OCI-LY1 (cell line): ENCODE data around the gene RAD51B.

Source experiments
- H2AFZ ChIP-seq: fragments of 200-600 bp; sonication (generic), shearing (Covaris generic); 2 replicates; pipeline ENCODE4 v1.6.0; 2014; ENCODE audit warnings: antibody characterized with exemption, mild to moderate bottlenecking, low read length
- H3F3A ChIP-seq: fragments of 200-600 bp; sonication (generic), shearing (Covaris generic); 2 replicates; pipeline ENCODE4 v1.6.0; 2014; ENCODE audit warnings: mild to moderate bottlenecking, antibody characterized with exemption, low read length, moderate library complexity; ENCODE audit not compliant: insufficient read depth
- H3K27ac ChIP-seq: fragments of 200-600 bp; sonication (generic); 2 replicates; pipeline ENCODE4 v1.5.1; 2014; ENCODE audit warnings: low read length, mixed run types, mild to moderate bottlenecking, low read depth; ENCODE audit not compliant: poor library complexity, severe bottlenecking
- H3K27me3 ChIP-seq: fragments of 200-600 bp; sonication (generic); 2 replicates; pipeline ENCODE4 v1.6.0; 2014; ENCODE audit warnings: antibody characterized with exemption, mild to moderate bottlenecking, low read length, moderate library complexity; ENCODE audit not compliant: insufficient read depth
- H3K36me3 ChIP-seq: fragments of 200-600 bp; sonication (generic); 2 replicates; pipeline ENCODE4 v1.6.1; 2014; ENCODE audit warnings: mild to moderate bottlenecking, antibody characterized with exemption, low read length, moderate library complexity, mixed read lengths; ENCODE audit not compliant: insufficient read depth
- H3K4me1 ChIP-seq: fragments of 200-600 bp; sonication (generic); 2 replicates; pipeline ENCODE4 v1.5.1; 2014; ENCODE audit warnings: mild to moderate bottlenecking, low read length, moderate library complexity; ENCODE audit not compliant: insufficient read depth, severe bottlenecking
- H3K4me2 ChIP-seq: fragments of 200-600 bp; sonication (generic), shearing (Covaris generic); 2 replicates; pipeline ENCODE4 v1.6.1; 2014; ENCODE audit warnings: low read length
- H3K4me3 ChIP-seq: fragments of 200-600 bp; sonication (generic); 2 replicates; pipeline ENCODE4 v1.5.1; 2014; ENCODE audit warnings: low read length, low read depth, mild to moderate bottlenecking, mixed read lengths; ENCODE audit not compliant: poor library complexity, severe bottlenecking
- H3K79me2 ChIP-seq: fragments of 200-600 bp; shearing (Covaris generic); 2 replicates; pipeline ENCODE4 v1.6.1; 2016; ENCODE audit warnings: mixed run types, low read length, mixed read lengths; ENCODE audit not compliant: insufficient read depth
- H3K9ac ChIP-seq: fragments of 200-600 bp; sonication (generic), shearing (Covaris generic); 2 replicates; pipeline ENCODE4 v1.6.1; 2014; ENCODE audit warnings: mild to moderate bottlenecking, low read length, mixed read lengths
- H3K9me2 ChIP-seq: fragments of 200-600 bp; sonication (generic), shearing (Covaris generic); 2 replicates; pipeline ENCODE4 v1.6.1; 2014; ENCODE audit warnings: low read depth, mild to moderate bottlenecking, low read length, mixed read lengths
- H3K9me3 ChIP-seq: fragments of 200-600 bp; shearing (Covaris generic); 2 replicates; pipeline ENCODE4 v1.6.1; 2014; ENCODE audit warnings: low read length, mixed read lengths
- H4K20me1 ChIP-seq: fragments of 200-600 bp; sonication (generic), shearing (Covaris generic); 2 replicates; pipeline ENCODE4 v1.6.0; 2016; ENCODE audit warnings: mild to moderate bottlenecking, low read length; ENCODE audit not compliant: insufficient read depth
- EZH2 ChIP-seq: fragments of 200-600 bp; sonication (generic), shearing (Covaris generic); IDR thresholded peaks from 2 replicates; pipeline ENCODE4 v1.8.0; 2017; ENCODE audit warnings: borderline replicate concordance, mixed run types, mild to moderate bottlenecking, antibody characterized with exemption, low read length, moderate library complexity, mixed read lengths
- TF ChIP-seq, protein P1 (sequence below): fragments of 200-600 bp; sonication (generic), shearing (Covaris generic); IDR thresholded peaks from 2 replicates; pipeline ENCODE4 v1.5.1; 2017; ENCODE audit warnings: mild to moderate bottlenecking, antibody characterized with exemption, low read length, moderate library complexity, mixed read lengths

RAD51B gene

DNA sequence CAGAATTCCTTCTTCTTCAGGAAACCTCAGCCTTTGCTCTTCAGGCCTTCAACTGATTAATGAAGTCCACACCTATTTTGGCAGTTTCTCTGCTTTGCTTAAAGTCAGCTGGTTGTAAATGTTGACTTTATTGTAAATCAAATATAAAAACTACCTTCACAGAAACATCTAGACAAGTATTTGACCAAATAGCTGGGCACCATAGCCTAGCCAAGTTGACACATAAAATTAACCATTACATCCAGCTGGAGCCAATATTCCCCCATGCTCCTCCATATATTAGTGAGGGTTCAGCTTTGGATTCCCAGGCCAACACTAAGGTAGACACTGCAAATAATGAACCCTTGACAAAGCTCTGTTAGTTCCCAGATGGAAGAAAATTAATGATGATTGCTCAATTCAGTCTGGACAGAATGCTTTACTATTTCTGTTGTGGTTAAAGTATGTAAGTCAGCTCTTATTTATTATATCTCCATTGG lies 847.8 kb downstream of the RAD51B start:
- no peak for TF ChIP-seq EZH2
- TF ChIP-seq, protein P1, sequence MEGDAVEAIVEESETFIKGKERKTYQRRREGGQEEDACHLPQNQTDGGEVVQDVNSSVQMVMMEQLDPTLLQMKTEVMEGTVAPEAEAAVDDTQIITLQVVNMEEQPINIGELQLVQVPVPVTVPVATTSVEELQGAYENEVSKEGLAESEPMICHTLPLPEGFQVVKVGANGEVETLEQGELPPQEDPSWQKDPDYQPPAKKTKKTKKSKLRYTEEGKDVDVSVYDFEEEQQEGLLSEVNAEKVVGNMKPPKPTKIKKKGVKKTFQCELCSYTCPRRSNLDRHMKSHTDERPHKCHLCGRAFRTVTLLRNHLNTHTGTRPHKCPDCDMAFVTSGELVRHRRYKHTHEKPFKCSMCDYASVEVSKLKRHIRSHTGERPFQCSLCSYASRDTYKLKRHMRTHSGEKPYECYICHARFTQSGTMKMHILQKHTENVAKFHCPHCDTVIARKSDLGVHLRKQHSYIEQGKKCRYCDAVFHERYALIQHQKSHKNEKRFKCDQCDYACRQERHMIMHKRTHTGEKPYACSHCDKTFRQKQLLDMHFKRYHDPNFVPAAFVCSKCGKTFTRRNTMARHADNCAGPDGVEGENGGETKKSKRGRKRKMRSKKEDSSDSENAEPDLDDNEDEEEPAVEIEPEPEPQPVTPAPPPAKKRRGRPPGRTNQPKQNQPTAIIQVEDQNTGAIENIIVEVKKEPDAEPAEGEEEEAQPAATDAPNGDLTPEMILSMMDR, result no peak
- peaks cover 9% of the 10 kb centered on the region for H3K4me1 ChIP-seq
- no peaks in the 10 kb centered on the region for H3F3A ChIP-seq
- no peak overlapping the region for H3K4me2 ChIP-seq
- H3K36me3 ChIP-seq, result no peaks in the 10 kb centered on the region; the same call in 1 of the 2 replicates
- no peak overlapping the region for H3K4me3 ChIP-seq
- no peak overlapping the region for H3K27ac ChIP-seq
- H3K9me2 ChIP-seq, result no peaks in the 10 kb centered on the region
- no peaks in the 10 kb centered on the region for H3K9me3 ChIP-seq
- no peaks in the 10 kb centered on the region for H4K20me1 ChIP-seq
- no peaks in the 10 kb centered on the region for H3K79me2 ChIP-seq
- no peak overlapping the region for H2AFZ ChIP-seq
- H3K27me3 ChIP-seq, result no peaks in the 10 kb centered on the region
- no peak overlapping the region for H3K9ac ChIP-seq

DNA sequence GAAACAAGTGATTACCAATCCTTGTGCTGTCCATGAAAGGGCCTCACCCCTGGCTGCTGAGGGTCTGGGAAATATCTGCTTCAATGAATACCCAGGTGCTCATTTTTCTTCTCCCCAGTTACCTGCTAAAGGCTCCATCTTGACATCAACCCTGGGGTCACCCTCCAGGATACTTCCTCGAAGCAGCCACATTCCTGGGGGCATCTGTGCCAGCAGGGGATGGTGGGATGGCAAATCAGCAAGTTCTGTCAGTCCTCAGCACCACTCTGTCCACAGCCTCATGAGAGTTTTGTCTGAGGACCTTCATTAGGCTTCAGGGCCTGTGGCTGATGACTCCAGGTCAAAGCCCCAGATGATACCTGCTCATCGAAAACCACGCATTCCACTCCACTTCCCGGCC lies 848.4 kb downstream of the RAD51B start:
- H3F3A ChIP-seq, result no peaks in the 10 kb centered on the region
- TF ChIP-seq, protein P1, result no peak
- no peak for TF ChIP-seq EZH2
- no peaks in the 10 kb centered on the region for H3K27me3 ChIP-seq
- H3K4me3 ChIP-seq, result no peak overlapping the region
- no peaks in the 10 kb centered on the region for H4K20me1 ChIP-seq
- no peak overlapping the region for H2AFZ ChIP-seq
- no peaks in the 10 kb centered on the region for H3K79me2 ChIP-seq
- H3K9me2 ChIP-seq, result no peaks in the 10 kb centered on the region
- H3K36me3 ChIP-seq, result no peaks in the 10 kb centered on the region; the same call in 1 of the 2 replicates
- no peak overlapping the region for H3K27ac ChIP-seq
- peaks cover 9% of the 10 kb centered on the region for H3K4me1 ChIP-seq
- no peaks in the 10 kb centered on the region for H3K9me3 ChIP-seq
- no peak overlapping the region for H3K4me2 ChIP-seq
- no peak overlapping the region for H3K9ac ChIP-seq

DNA sequence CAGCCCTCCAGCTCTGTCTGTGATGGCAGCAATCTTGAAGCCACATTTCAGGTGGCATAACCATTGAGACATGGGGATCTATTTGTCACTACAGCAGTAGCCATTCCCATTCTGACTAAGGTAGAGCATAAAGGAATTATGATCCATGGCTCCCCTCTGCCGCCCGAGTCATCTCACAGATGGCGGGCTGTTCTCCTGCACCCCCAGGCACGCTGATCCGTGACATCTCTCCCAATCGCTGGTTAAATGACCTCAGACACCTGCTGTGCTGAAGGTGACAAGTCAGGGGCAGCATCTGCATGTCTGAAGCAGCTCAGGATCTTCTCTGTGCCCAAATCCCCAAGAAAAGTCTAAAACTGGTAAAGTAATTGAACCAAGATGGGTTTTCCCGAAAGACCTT lies 849.0 kb downstream of the RAD51B start:
- Histone ChIP-seq H4K20me1 (no peaks in the 10 kb centered on the region), H3K9me3 (no peaks in the 10 kb centered on the region), H3K4me1 (peaks cover 9% of the 10 kb centered on the region), H3K9ac (no peak overlapping the region), H3K9me2 (no peaks in the 10 kb centered on the region), H3K4me3 (no peak overlapping the region), H3K4me2 (no peak overlapping the region), H2AFZ (no peak overlapping the region), H3K27ac (no peak overlapping the region), H3K79me2 (no peaks in the 10 kb centered on the region), H3K36me3 (no peaks in the 10 kb centered on the region; the same call in 1 of the 2 replicates), H3K27me3 (no peaks in the 10 kb centered on the region), H3F3A (no peaks in the 10 kb centered on the region)
- TF ChIP-seq, protein P1, result no peak
- TF ChIP-seq EZH2, result no peak
